GM18858 (cell line): ENCODE measurements around the gene COL26A1.

ENCODE experiments used
- ATAC-seq: cut with Tn5 transposase; IDR thresholded peaks from one replicate; pipeline ENCODE4 v1.9.1; 2021; ENCODE audit not compliant: unreplicated experiment

COL26A1 gene

GRCh38 chr7:101370836-101371235 is 8.2 kb downstream of the COL26A1 start:
- ATAC-seq: no peak

GRCh38 chr7:101373812-101374614 is 11.3 kb downstream of the COL26A1 start:
- no peak for ATAC-seq

- ATAC-seq: no peak
Measured at GRCh38 chr7:101374990-101375389, 12.3 kb downstream of the COL26A1 start.

GRCh38 chr7:101376601-101377000 is 13.9 kb downstream of the COL26A1 start:
- no peak for ATAC-seq

- ATAC-seq: no peak
Measured at GRCh38 chr7:101377189-101377736, 14.6 kb downstream of the COL26A1 start.

GRCh38 chr7:101378751-101379174 is 16.1 kb downstream of the COL26A1 start:
- ATAC-seq: no peak

- ATAC-seq: no peak
Measured at GRCh38 chr7:101379302-101379701, 16.6 kb downstream of the COL26A1 start.

GRCh38 chr7:101381549-101382111 is 19.0 kb downstream of the COL26A1 start:
- no peak for ATAC-seq

GRCh38 chr7:101382937-101383336 is 20.3 kb downstream of the COL26A1 start:
- no peak for ATAC-seq

GRCh38 chr7:101386177-101386557 is 23.5 kb downstream of the COL26A1 start:
- no peak for ATAC-seq

GRCh38 chr7:101386558-101387231 is 24.0 kb downstream of the COL26A1 start:
- ATAC-seq: no peak

- peak; percentile 68 for ATAC-seq
Measured at GRCh38 chr7:101390901-101391301, 28.2 kb downstream of the COL26A1 start.

GRCh38 chr7:101391991-101392390 is 29.3 kb downstream of the COL26A1 start:
- ATAC-seq: no peak

GRCh38 chr7:101393865-101394264 is 31.2 kb downstream of the COL26A1 start:
- ATAC-seq: no peak

GRCh38 chr7:101395376-101395775 is 32.7 kb downstream of the COL26A1 start:
- ATAC-seq: no peak

- no peak for ATAC-seq
Measured at GRCh38 chr7:101397243-101397642, 34.6 kb downstream of the COL26A1 start.

GRCh38 chr7:101397770-101398324 is 35.2 kb downstream of the COL26A1 start:
- no peak for ATAC-seq

- no peak for ATAC-seq
Measured at GRCh38 chr7:101398396-101399289, 36.0 kb downstream of the COL26A1 start.

- no peak for ATAC-seq
Measured at GRCh38 chr7:101399759-101400158, 37.1 kb downstream of the COL26A1 start.

GRCh38 chr7:101400751-101401150 is 38.1 kb downstream of the COL26A1 start:
- no peak for ATAC-seq
